ENCODE results near the gene MCMBP. TPM values are rescaled to one million over a fixed set of nuclear protein-coding genes. Genes with fewer than 3 reads are reported as not detected.

MCMBP gene
- total RNA-seq, 1 experiment from 2014 or later: 87.1 TPM

GRCh38 chr10:119852822-119853221 lies 19.8 kb downstream of the MCMBP start:
- Mint-ChIP-seq H3K27ac (no peak overlapping the region; a peak in 1 of 7 replicates), H3K4me1 (peaks cover 0 to 4% of the 10 kb centered on the region in 2 experiments; a peak in 2 of 4 replicates), H3K36me3 (ENCODE audit: insufficient read depth in 1 of 3, low read depth in 3 of 3) (peaks cover 27 to 74% (median 60%) of the 10 kb centered on the region in 3 experiments; a peak in 6 of 7 replicates), H3K27me3 (ENCODE audit: low read depth) (no peaks in the 10 kb centered on the region), H3K4me3 (no peak overlapping the region), H3K9me3 (no peaks in the 10 kb centered on the region)
- Histone ChIP-seq H3K9me3 (ENCODE audit: control insufficient read depth, low read depth, low read length) (no peaks in the 10 kb centered on the region), H3K9ac (ENCODE audit: extremely low read depth, insufficient read length, low read length) (no peak overlapping the region), H3K27me3 (ENCODE audit: insufficient read depth, low read length) (no peaks in the 10 kb centered on the region), H3K18ac (ENCODE audit: insufficient read length, low read depth, low read length) (no peak overlapping the region), H2BK15ac (ENCODE audit: low read depth, low read length) (no peak overlapping the region), H3K14ac (ENCODE audit: insufficient read depth, low read length) (no peak overlapping the region), H3K4me1 (ENCODE audit: insufficient read depth, low read length) (no peaks in the 10 kb centered on the region; the same call in 1 of the 2 replicates), H3K79me1 (ENCODE audit: insufficient read depth, low read depth, low read length, poor library complexity, severe bottlenecking) (no peaks in the 10 kb centered on the region), H4K20me1 (ENCODE audit: control insufficient read depth, insufficient read depth, insufficient read length) (no peaks in the 10 kb centered on the region), H3K27ac (ENCODE audit: insufficient read length, low read depth, low read length) (no peak overlapping the region), H2BK12ac (ENCODE audit: insufficient read length, low read depth, low read length) (no peak overlapping the region), H3K79me2 (ENCODE audit: insufficient read depth, low read length) (no peaks in the 10 kb centered on the region), H2BK20ac (ENCODE audit: low read depth, low read length, poor library complexity, severe bottlenecking) (no peak overlapping the region), H3K23me2 (ENCODE audit: insufficient read length, low read depth, low read length, poor library complexity, severe bottlenecking) (no peaks in the 10 kb centered on the region), H2AFZ (ENCODE audit: low read length) (no peak overlapping the region), H4K5ac (ENCODE audit: insufficient read length, low read depth, low read length) (no peak overlapping the region), H3K56ac (ENCODE audit: insufficient read length, low read depth, low read length) (no peak overlapping the region), H3K23ac (ENCODE audit: insufficient read length, low read depth, low read length) (no peak overlapping the region), H3K4me2 (ENCODE audit: insufficient read depth, insufficient read length, low read length) (no peak overlapping the region), H2AK5ac (ENCODE audit: insufficient read length, low read length) (no peak overlapping the region), H4K8ac (replicated peaks; ENCODE audit: insufficient read length, low read depth, low read length) (no peak overlapping the region), H4K91ac (ENCODE audit: insufficient read length, low read depth, low read length) (no peak overlapping the region), H2BK120ac (ENCODE audit: low read depth, low read length, poor library complexity, severe bottlenecking) (no peak overlapping the region), H3K4ac (ENCODE audit: low read depth, low read length) (no peak overlapping the region), H2BK5ac (ENCODE audit: insufficient read length, low read length) (no peak overlapping the region), H3T11ph (ENCODE audit: low read length) (no peak overlapping the region)
- WGBS (ENCODE audit: extremely low coverage, insufficient read length, low lambda C conversion rate): no CpG with 5 or more reads among the region's 6 CpGs
- DNase-seq: no peak
- no peak for TF ChIP-seq CTCF (conservative IDR thresholded peaks at IDR 0.05)
